OCI-LY7 (cell line): Measurements from ENCODE around the gene SPOCK1.

Experiments used
- CTCF ChIP-seq: fragments of 200-600 bp; sonication (generic); conservative IDR thresholded peaks from 2 replicates; pipeline ENCODE4 v1.5.1; 2014; ENCODE audit warnings: mild to moderate bottlenecking, antibody characterized with exemption, low read length, moderate library complexity, mixed read lengths
- EZH2phosphoT487 ChIP-seq: fragments of 200-600 bp; sonication (generic); IDR thresholded peaks from 2 replicates; pipeline ENCODE4 v1.6.1; 2018; ENCODE audit warnings: low read depth, borderline replicate concordance, mild to moderate bottlenecking, mixed run types, antibody characterized with exemption, low read length, moderate library complexity, mixed read lengths

DNA sequence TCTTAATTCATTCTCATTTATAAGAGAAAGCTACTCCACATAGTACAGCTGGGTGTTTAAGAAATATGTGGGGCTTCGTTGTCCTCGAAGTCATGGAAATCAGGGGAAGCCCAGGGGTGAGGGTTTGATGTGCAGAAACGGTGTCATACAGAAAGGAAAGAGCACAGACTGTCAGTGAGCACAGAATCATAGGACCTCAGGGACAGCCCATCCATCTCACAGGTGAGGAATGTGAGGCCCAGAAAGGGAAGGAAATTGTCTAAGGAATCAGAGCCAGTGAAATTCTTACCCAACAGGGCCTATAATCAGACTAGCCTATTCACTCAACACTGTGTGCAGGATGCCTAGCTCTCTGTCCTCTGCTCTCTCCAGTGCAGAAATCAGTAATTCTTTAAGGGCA lies 535.6 kb downstream of the SPOCK1 start:
- no peak for TF ChIP-seq EZH2phosphoT487
- no peak for TF ChIP-seq CTCF
